Neuronal stem cell (in vitro differentiated cells): Measurements from ENCODE around the gene C2CD4C.
"Not testable (repeated sequence)": the region's sequence is repeated elsewhere in the genome, so short reads cannot be mapped to it uniquely, and the experiment has no call there.

Experiments
- DNase-seq: peaks from one replicate; pipeline ENCODE4 v3.0.0-alpha.2; 2013; ENCODE audit warnings: low spot score
- H2AFZ ChIP-seq: one replicate; pipeline ENCODE4 v1.6.1; 2013; ENCODE audit warnings: mild to moderate bottlenecking, low read length, inconsistent platforms
- H2AK5ac ChIP-seq: 2 replicates; pipeline ENCODE4 v1.6.1; 2013; ENCODE audit warnings: low read depth, mild to moderate bottlenecking, inconsistent platforms, low read length, moderate library complexity, mixed read lengths
- H2BK120ac ChIP-seq: 2 replicates; pipeline ENCODE4 v1.6.1; 2013; ENCODE audit warnings: low read depth, mild to moderate bottlenecking, inconsistent platforms, low read length, moderate library complexity, mixed read lengths
- H2BK12ac ChIP-seq: one replicate; pipeline ENCODE4 v1.6.1; 2013; ENCODE audit warnings: low read length, inconsistent platforms
- H2BK15ac ChIP-seq: 2 replicates; pipeline ENCODE4 v1.6.1; 2013; ENCODE audit warnings: mild to moderate bottlenecking, low read length, inconsistent platforms, mixed read lengths
- H2BK5ac ChIP-seq: one replicate; pipeline ENCODE4 v1.6.1; 2013; ENCODE audit warnings: inconsistent platforms, mild to moderate bottlenecking, low read length, moderate library complexity
- H3K14ac ChIP-seq: one replicate; pipeline ENCODE4 v1.6.1; 2013; ENCODE audit warnings: low read length, inconsistent platforms
- H3K18ac ChIP-seq: 2 replicates; pipeline ENCODE4 v1.6.1; 2013; ENCODE audit warnings: low read length, inconsistent platforms
- H3K23ac ChIP-seq: 2 replicates; pipeline ENCODE4 v1.6.1; 2013; ENCODE audit warnings: low read depth, mild to moderate bottlenecking, mixed read lengths, low read length, inconsistent platforms; ENCODE audit not compliant: poor library complexity
- H3K27ac ChIP-seq: replicated peaks from 3 replicates; pipeline ENCODE4 v1.5.1; 2013; ENCODE audit warnings: low read length, inconsistent platforms
- H3K27me3 ChIP-seq, 3 experiments: 2 replicates each; pipeline ENCODE4 v1.6.1; 2013; ENCODE audit warnings: low read length in 3 of 3, mild to moderate bottlenecking in 2 of 3, inconsistent platforms in 1 of 3, low read depth in 1 of 3, mixed read lengths in 1 of 3, moderate library complexity in 1 of 3; ENCODE audit not compliant: control insufficient read depth in 3 of 3, insufficient read depth in 3 of 3
- H3K36me3 ChIP-seq, 2 donors: replicated peaks in 1 of 2; 2 replicates each; pipeline ENCODE4 v1.6.1; 2013; ENCODE audit warnings: low read length in 2 of 2; ENCODE audit not compliant: control insufficient read depth in 2 of 2, insufficient read depth in 2 of 2
- H3K4ac ChIP-seq: 2 replicates; pipeline ENCODE4 v1.6.1; 2013; ENCODE audit warnings: inconsistent platforms, mild to moderate bottlenecking, low read length, moderate library complexity
- H3K4me1 ChIP-seq, 2 donors: 1 replicate in 1 of 2; 2 replicates in 1 of 2; pipeline ENCODE4 v1.6.1; 2013; ENCODE audit warnings: low read length in 2 of 2, low read depth in 1 of 2; ENCODE audit not compliant: control insufficient read depth in 2 of 2, insufficient read depth in 1 of 2
- H3K4me2 ChIP-seq: one replicate; pipeline ENCODE4 v1.6.1; 2013; ENCODE audit warnings: mild to moderate bottlenecking, low read length, inconsistent platforms; ENCODE audit not compliant: insufficient read depth, poor library complexity, severe bottlenecking
- H3K4me3 ChIP-seq, 2 donors: 2 replicates each; pipeline ENCODE4 v1.5.1; 2013; ENCODE audit warnings: low read length in 2 of 2, mild to moderate bottlenecking in 2 of 2, inconsistent platforms in 1 of 2, moderate library complexity in 1 of 2
- H3K79me1 ChIP-seq: one replicate; pipeline ENCODE4 v1.6.1; 2013; ENCODE audit warnings: low read depth, mild to moderate bottlenecking, inconsistent platforms, low read length, moderate library complexity
- H3K9ac ChIP-seq: one replicate; pipeline ENCODE4 v1.6.1; 2013; ENCODE audit warnings: mild to moderate bottlenecking, low read depth, low read length, inconsistent platforms; ENCODE audit not compliant: poor library complexity
- H3K9me3 ChIP-seq, 2 donors: replicated peaks in 1 of 2; 2 replicates each; pipeline versions ENCODE3 to v1.6.1; 2013; ENCODE audit warnings: low read length in 2 of 2, mild to moderate bottlenecking in 2 of 2, inconsistent platforms in 1 of 2, low read depth in 1 of 2, mixed read lengths in 1 of 2, moderate library complexity in 1 of 2; ENCODE audit not compliant: control insufficient read depth in 2 of 2, insufficient read depth in 1 of 2
- H4K8ac ChIP-seq: one replicate; pipeline ENCODE4 v1.6.1; 2013; ENCODE audit warnings: low read depth, mild to moderate bottlenecking, inconsistent platforms, low read length, moderate library complexity
- H4K91ac ChIP-seq: one replicate; pipeline ENCODE4 v1.6.1; 2013; ENCODE audit warnings: low read length, low read depth, mild to moderate bottlenecking, inconsistent platforms; ENCODE audit not compliant: poor library complexity
- WGBS, 2 donors: extraction: QIAGEN DNeasy Blood & Tissue Kit; methylation state at CpG; one replicate each; pipeline ENCODE4 v1.1.7; 2013; ENCODE audit warnings: missing lambda C conversion rate in 2 of 2, mixed read lengths in 1 of 2; ENCODE audit not compliant: insufficient read length in 2 of 2, insufficient replicate concordance in 1 of 2; ENCODE audit errors: extremely low coverage in 2 of 2; 5-methylcytosine and 5-hydroxymethylcytosine counted together

The C2CD4C gene

DNA sequence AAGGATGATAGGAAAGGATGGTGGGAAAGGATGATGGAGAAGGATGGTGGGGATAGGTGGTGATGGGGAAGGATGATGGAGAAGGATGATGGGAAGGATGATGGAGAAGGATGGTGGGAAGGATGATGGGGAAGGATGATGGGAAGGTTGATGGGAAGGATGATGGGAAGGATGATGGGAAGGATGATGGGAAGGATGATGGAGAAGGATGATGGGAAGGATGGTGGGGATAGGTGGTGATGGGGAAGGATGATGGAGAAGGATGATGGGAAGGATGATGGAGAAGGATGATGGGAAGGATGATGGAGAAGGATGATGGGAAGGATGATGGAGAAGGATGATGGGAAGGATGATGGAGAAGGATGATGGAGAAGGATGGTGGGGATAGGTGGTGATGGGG, 15.4 kb downstream of the C2CD4C start:
- H2BK5ac ChIP-seq, H2AFZ ChIP-seq: not testable (repeated sequence)

DNA sequence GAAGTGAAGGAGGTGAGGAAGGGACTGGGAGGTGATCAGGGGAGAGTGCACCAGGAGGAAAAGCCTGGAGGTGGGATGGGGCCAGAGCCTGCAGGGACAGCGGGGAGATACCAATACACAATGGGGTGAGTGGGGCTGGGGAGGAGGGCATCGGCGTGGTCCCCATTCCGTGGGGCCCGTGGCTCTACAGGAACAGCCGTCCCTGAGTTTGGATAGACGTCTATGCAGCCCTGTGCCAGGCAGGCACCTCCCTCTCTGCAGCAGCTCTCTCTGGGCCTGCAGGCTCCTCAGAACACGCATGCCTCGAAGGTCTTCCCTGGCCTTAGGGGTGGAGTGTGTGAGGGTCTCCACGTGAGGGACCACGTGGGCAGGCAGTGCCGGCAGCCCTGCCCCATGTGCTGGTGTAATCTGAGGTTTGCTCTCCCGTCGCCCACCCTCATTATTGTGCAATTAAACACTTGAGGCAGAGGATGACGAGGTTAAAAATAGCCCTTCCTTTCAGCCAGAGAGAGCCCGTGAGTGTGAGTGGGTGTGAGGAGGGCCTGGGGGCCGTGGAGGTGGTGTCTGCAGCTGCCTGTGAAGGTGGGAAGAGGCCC, 16.5 kb downstream of the C2CD4C start:
- Histone ChIP-seq H3K4me3 (peak overlapping the region in 1 of 2 donors; percentile 38), H2AFZ (no peak overlapping the region), H3K4ac (no peak overlapping the region), H3K23ac (peak overlapping the region; percentile 76), H2BK15ac (peak overlapping the region; percentile 74), H3K36me3 (no peaks in the 10 kb centered on the region), H3K27ac (no peak overlapping the region), H3K4me2 (no peak overlapping the region), H3K4me1 (peaks cover 0 to 7% of the 10 kb centered on the region in 2 donors), H2BK120ac (no peak overlapping the region), H3K79me1 (no peaks in the 10 kb centered on the region), H4K91ac (peak overlapping the region; percentile 3), H3K9ac (no peak overlapping the region), H3K9me3 (peaks cover 4 to 5% of the 10 kb centered on the region in 2 donors), H4K8ac (no peak overlapping the region), H2BK12ac (peak overlapping the region; percentile 65), H2AK5ac (peak overlapping the region; percentile 61), H2BK5ac (peak overlapping the region; percentile 54), H3K27me3 (peaks cover 0 to 2% (median 0%) of the 10 kb centered on the region in 3 experiments), H3K18ac (peak overlapping the region; percentile 79), H3K14ac (no peak overlapping the region)
- WGBS, 2 donors: no CpG with 5 or more reads among the region's 17 CpGs
- DNase-seq: no peak

More for the DNA sequence above, 15.4 kb downstream of the C2CD4C start:
- H3K36me3 ChIP-seq, H2BK120ac ChIP-seq, H4K91ac ChIP-seq, H2BK15ac ChIP-seq, H3K27me3 ChIP-seq, H3K4me1 ChIP-seq, H3K27ac ChIP-seq, H3K9me3 ChIP-seq, H2BK12ac ChIP-seq, H3K4me3 ChIP-seq, H3K4ac ChIP-seq, DNase-seq, H3K4me2 ChIP-seq, H3K18ac ChIP-seq, H3K79me1 ChIP-seq: not testable (repeated sequence)
- peak overlapping the region; percentile 84 for H3K14ac ChIP-seq
- H3K23ac ChIP-seq: peak overlapping the region; percentile 9
- peak overlapping the region; percentile 54 for H3K9ac ChIP-seq
- H2AK5ac ChIP-seq: peak overlapping the region; percentile 69
- peak overlapping the region; percentile 25 for H4K8ac ChIP-seq

DNA sequence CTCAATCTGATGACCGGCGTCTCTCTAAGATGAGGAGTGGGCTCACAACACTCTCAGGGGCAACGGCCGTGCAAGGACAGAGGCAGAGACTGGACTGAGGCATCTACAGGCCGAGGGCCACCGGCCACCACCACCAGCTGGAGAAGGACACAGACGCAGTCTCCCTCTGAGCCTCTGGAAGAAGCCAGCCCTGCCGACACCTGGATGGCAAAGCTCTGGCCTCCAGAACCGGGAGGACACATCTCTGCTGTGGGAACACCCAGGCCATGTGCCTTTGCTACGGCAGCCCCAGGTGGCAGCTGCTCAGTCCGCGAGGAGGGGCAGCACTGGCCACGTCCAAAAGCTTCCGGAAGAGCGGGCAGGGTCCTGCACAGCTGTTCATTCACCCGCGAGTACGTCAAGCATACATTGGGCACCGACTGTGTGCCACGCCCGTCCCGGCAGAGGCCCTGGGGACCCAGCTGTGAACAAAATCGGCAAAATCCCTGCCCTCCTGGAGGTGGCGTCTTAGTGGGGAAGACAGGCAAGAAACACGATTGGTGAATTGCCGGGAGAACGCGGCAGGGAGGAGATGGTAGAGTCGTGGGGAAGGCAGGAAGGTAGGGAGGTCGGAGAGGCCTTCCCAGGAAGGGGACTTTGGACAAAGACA, 17.1 kb downstream of the C2CD4C start:
- H3K14ac ChIP-seq: peak overlapping the region; percentile 75
- peak overlapping the region; percentile 75 for H4K91ac ChIP-seq
- peak overlapping the region; percentile 80 for H3K18ac ChIP-seq
- H3K79me1 ChIP-seq: no peaks in the 10 kb centered on the region
- no peak overlapping the region for H3K27ac ChIP-seq
- H3K4me1 ChIP-seq: peaks cover 0 to 8% of the 10 kb centered on the region in 2 donors
- H3K23ac ChIP-seq: peak overlapping the region; percentile 76
- peaks cover 4 to 5% of the 10 kb centered on the region in 2 donors for H3K9me3 ChIP-seq
- peak overlapping the region; percentile 97 for H2AK5ac ChIP-seq
- H2BK12ac ChIP-seq: peak overlapping the region; percentile 65
- H3K4me2 ChIP-seq: no peak overlapping the region
- H2BK120ac ChIP-seq: peak overlapping the region; percentile 54
- no CpG with 5 or more reads among the region's 30 CpGs for WGBS, 2 donors
- no peak overlapping the region for H4K8ac ChIP-seq
- no peaks in the 10 kb centered on the region for H3K36me3 ChIP-seq
- peak overlapping the region; percentile 19 for H3K4ac ChIP-seq
- peak overlapping the region; percentile 74 for H2BK15ac ChIP-seq
- peak overlapping the region; percentile 54 for H2BK5ac ChIP-seq
- H3K4me3 ChIP-seq: no peak overlapping the region
- DNase-seq: no peak
- H2AFZ ChIP-seq: no peak overlapping the region
- H3K9ac ChIP-seq: no peak overlapping the region
- peaks cover 0 to 2% (median 0%) of the 10 kb centered on the region in 3 experiments for H3K27me3 ChIP-seq

DNA sequence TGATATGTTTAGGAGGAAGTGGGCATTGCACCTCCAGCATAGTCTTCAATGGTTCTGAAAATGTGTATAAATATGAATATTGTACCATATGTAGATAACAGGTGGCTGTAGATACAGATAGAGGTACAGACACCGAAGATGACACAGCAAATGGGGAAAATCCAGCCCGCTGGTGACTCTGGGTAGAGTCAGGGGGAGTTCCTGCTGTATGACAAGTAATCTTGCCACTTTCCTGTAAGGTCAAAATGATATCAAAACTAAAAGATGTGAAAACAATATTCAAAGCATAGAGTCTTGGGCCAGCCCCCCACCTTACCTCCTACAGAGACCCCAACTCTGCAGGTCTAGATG, 17.8 kb downstream of the C2CD4C start:
- Histone ChIP-seq H3K79me1 (no peaks in the 10 kb centered on the region), H3K9me3 (peaks cover 4 to 5% of the 10 kb centered on the region in 2 donors), H3K4me1 (peaks cover 0 to 8% of the 10 kb centered on the region in 2 donors), H2AK5ac (no peak overlapping the region), H2AFZ (no peak overlapping the region), H3K4ac (no peak overlapping the region), H4K91ac (no peak overlapping the region), H3K14ac (no peak overlapping the region), H2BK5ac (no peak overlapping the region), H3K27ac (no peak overlapping the region), H3K18ac (no peak overlapping the region), H3K23ac (no peak overlapping the region), H2BK15ac (no peak overlapping the region), H2BK12ac (no peak overlapping the region), H3K9ac (no peak overlapping the region), H3K4me2 (no peak overlapping the region), H3K4me3 (no peak overlapping the region), H2BK120ac (no peak overlapping the region), H3K27me3 (peaks cover 0 to 2% (median 0%) of the 10 kb centered on the region in 3 experiments), H3K36me3 (no peaks in the 10 kb centered on the region), H4K8ac (no peak overlapping the region)
- DNase-seq: no peak
- no CpG with 5 or more reads among the region's 2 CpGs for WGBS, 2 donors
